Activated CD4-positive, alpha-beta T cell treated with anti-CD3 and anti-CD28 coated beads, Interleukin-2, amount 50 U/mL, for 1 hour (primary cell): Measurements from ENCODE around the gene SAYSD1.
A peak's percentile ranks its signal among the peaks of the same experiment; 100 is the strongest.
"Not testable (repeated sequence)": the region's sequence is repeated elsewhere in the genome, so short reads cannot be mapped to it uniquely, and the experiment has no call there.

Experiments
- DNase-seq: peaks from one replicate; pipeline ENCODE4 v3.0.0-alpha.2; 2020

The SAYSD1 gene

DNA sequence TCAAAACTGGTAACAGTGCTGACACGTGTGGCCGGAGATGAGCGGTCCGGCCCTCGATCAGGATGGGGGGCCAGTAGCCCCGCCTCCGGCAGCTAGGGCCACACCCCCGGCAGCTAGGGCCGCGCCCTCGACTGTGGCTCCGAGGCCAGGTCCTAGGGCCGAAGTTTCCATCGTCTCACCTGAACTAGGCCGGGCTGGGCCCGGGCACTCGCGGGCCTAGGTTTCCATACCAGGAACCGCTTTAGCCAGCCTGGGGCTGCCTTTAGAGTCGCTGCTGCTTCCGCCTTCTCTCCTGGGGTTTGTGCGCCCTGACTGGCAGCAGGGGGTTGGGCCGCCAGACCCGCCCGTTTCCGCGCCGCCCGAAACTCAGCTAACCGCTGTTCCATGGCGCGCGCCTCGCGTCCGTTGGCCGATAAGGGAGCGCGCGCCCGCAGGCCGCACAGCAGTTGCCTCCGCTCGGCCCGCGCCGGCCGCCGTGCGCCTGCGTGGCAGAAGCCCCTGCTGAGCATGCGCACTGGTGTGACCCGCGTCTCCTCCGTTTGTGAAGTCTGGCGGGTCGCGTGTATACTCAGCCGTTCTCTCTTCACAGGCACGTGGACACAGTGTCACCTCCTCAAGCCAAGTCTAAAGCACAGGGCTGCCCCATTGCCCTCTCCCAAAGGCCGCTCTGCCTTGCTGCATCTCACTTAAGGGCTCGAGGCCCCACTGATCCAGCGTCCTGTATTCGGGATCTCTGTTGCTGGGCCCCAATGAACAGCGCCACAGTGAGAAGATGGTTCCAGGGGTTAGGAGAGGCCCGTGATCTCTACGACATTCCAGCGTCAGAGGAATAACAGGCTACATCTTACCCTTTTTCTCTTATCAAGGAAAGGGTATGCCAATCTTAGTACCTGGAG, at the start of gene SAYSD1:
TSS of gene SAYSD1 (minus strand) at position 483 of the 896 bp plus-strand sequence. CDS start at position 386, 97 bp downstream.
- DNase-seq = peak; percentile 90

DNA sequence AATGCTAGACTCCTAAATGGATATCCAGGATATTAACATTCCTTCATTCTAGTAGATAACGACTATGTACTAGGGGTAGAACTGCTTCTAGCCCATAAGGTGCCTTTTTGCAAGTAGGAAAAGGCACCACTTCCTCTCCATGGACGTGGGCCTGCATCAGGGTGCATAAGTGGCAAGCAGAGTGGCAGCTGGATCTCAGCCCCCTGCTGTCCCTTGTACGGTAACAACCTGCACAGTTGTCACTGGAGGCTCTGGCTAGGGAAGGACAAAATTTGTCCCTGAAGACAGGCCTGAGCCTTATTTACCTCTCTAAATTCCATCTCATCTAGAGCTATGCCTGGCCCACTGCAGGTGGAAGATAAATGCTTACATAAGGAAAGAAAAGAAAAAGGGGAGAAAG, 42.5 kb upstream of the SAYSD1 start:
- no peak for DNase-seq

- no peak for DNase-seq
Observed at GRCh38 chr6:39156801-39157200, 41.8 kb upstream of the SAYSD1 start.

DNA sequence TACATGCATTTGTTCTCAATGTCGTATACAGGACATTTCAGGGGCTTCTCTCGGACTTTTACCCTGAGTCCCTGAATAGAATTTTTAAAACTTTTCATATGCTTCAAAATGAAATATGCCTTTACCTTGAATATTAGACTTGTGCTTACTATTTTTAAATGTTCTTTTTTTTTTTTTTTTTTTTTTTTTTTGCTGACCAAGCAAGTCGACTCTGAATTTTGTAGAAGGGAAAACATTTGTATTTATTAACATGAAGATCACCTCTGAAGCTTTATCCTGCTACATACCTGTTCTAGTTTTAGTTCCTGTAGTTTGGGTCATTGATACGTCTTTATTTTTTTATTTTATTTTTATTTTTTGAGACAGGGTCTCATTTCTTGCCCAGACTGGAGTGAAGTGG, 39.7 kb upstream of the SAYSD1 start:
- no peak for DNase-seq

- DNase-seq = no peak
Observed at GRCh38 chr6:39153766-39154397, 38.9 kb upstream of the SAYSD1 start.

- no peak for DNase-seq
Observed at GRCh38 chr6:39152262-39152661, 37.3 kb upstream of the SAYSD1 start.

DNA sequence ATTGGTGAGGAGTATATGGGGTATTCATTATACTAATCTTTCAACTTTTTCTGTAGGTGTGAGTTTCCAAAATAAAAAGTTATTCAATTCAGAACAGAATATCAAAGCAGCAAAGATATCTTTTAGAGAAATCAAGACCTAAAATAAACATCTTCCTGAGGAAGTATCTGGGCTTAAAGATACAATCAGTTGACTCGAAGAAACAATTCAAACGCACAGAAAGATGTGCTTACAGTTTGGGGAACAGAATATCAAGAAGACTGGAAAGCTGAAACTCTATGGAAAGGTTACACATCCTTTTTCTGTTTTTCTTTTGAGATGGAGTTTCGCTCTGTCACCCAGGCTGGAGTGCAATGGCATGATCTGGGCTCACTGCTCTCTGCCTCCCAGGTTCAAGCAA, 36.2 kb upstream of the SAYSD1 start:
- DNase-seq = no peak

- no peak for DNase-seq
Observed at GRCh38 chr6:39144481-39145173, 29.6 kb upstream of the SAYSD1 start.

GRCh38 chr6:39143238-39143930, 28.4 kb upstream of the SAYSD1 start:
- DNase-seq = peak; percentile 30

GRCh38 chr6:39140556-39141167, 25.7 kb upstream of the SAYSD1 start:
- DNase-seq = no peak

GRCh38 chr6:39137245-39137644, 22.3 kb upstream of the SAYSD1 start:
- peak; percentile 21 for DNase-seq

GRCh38 chr6:39136207-39136606, 21.2 kb upstream of the SAYSD1 start:
- not testable (repeated sequence) for DNase-seq

DNA sequence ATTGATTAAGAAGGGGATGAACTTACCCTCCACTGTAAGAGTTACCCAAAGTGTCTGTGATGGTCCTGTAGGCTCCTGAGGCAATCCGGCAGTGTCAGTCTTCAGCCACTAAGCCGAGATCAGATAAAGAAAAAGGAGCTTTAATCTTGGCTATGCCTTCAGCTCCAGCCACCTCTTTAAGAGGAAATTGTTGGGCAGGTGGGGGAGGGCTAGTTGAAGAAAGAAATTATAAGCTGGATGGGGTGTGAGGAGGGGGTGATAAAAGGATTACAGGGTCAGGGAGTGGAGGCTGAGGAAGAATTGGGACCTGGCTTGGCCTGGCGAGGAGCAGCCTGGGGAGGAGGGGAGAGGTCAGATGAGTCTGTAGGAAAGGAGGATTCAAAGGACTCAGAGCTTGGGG, 19.8 kb upstream of the SAYSD1 start:
- DNase-seq = not testable (repeated sequence)

- no peak for DNase-seq
Observed at GRCh38 chr6:39130691-39131090, 15.7 kb upstream of the SAYSD1 start.

DNA sequence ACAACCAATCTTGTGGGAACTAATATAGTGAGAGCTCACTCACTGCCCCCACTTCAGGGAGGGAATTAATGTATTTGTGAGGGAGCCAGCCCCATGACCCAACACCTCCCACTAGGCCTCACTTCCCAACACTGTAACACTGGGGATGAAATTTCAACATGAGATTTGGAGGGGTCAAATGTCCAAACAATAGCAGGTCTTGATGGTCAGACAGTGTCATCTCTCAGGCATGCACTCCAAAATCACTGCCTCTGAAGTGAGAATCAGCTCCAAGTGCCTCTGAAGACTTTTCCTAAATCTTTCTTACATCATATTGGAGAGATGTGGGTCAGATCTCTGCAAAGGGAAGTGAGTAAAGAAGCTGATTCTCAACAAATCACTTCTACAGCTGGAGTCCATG, 13.8 kb upstream of the SAYSD1 start:
- DNase-seq = no peak

DNA sequence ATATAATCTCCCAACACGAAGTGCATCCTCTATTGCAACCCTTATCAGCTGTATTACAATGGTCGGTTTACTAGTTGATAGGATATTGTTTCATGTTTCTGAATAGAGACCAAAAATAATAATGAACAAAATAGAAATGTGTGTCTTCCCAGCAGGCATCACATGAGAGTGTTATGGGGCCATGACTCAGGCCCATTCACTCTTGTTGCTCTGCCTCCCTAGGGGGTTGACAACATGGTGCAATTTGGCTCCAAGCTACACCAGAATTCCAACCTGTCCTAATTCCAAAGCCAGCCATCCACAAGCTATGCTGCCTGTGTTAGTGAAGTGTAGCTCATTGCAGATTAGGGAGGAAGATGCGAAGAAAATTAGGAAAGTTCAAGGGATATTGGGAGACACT, 13.1 kb upstream of the SAYSD1 start:
- no peak for DNase-seq

- no peak for DNase-seq
Observed at GRCh38 chr6:39124114-39124513, 9.1 kb upstream of the SAYSD1 start.

- no peak for DNase-seq
Observed at GRCh38 chr6:39118921-39119320, 3.9 kb upstream of the SAYSD1 start.

GRCh38 chr6:39114388-39114703, 640 bp downstream of the SAYSD1 start:
- no peak for DNase-seq

- DNase-seq = no peak
Observed at GRCh38 chr6:39113788-39114187, 1.2 kb downstream of the SAYSD1 start.

DNA sequence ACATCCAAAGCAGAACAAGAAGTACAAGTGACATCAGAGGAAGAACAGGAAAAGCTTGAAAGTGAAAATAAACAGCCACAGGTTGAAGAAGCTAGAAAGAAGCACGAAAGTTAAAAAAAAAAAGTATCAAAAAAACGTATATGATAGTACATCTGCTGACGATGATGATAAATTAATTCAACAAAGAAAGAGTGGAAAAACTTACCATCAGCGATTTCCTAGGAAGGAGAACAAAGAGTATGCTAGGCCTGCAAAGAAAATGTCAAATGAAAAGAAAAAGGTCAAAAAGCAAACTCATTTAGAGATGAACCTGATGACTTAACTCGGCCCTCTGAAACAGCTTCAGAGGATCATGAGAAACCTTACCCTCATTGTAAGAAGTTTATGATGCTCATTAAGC, 3.7 kb downstream of the SAYSD1 start:
- DNase-seq = no peak

- DNase-seq = no peak
Observed at GRCh38 chr6:39108041-39108839, 6.7 kb downstream of the SAYSD1 start.
